ENCODE data around the gene CD46. TPM values are rescaled to one million over a fixed set of nuclear protein-coding genes. Genes with fewer than 3 reads are reported as not detected.
A peak's percentile ranks its signal among the peaks of the same experiment; 100 is the strongest.

The CD46 gene
- total RNA-seq, 1 experiment from 2014 or later, result 116 TPM

DNA sequence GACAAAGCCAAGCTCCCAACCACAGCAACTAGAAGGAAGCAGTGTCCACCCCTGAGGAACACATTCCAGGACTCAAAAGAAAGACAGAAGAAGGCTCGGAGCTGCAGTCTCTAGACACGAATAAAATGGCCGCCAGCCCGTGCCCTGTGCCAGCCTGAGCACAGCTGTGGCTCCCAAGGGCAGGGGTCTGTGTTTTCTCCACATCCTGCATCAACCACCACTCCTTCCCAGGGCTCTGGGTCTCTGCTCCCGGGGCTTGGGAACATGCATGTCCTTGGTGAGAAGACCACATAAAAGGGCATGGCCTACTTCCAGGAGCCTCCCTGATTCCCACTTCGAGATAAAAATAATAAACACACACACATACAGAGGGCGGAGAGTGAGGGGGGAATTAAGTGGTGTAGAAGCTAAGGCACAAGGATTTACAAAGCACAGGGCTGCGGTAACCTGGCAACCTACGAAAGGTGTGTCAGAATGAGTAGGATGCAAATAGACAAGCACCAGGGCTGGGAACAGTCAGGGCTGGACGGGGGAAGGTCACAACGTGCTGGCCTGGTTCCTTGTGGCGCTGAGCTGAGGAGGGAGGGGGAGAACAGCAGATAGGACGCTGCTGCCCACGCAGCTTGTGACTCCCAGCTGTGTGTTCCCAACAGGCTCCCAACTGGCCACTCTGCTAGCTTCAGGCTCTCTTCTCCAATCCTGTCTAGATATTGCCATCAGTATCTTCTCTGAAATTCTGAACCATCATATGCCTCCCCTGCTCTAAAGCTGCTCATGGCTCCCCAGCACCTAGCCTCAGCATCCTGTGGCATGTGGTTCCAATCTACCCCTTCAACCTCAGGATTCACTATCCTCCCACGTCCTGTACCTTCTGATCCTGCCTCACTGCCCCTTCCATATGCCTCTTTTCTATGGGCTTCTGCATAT, 86.6 kb downstream of the CD46 start:
- no peaks in the 10 kb centered on the region for H3F3A ChIP-seq (ENCODE audit: low read length, unreplicated experiment)
- POLR2A ChIA-PET (ENCODE audit: unreplicated experiment), result no interaction called here
- H3K9me2 ChIP-seq (replicated peaks; ENCODE audit: low read length), result no peaks in the 10 kb centered on the region
- H3K79me2 ChIP-seq (ENCODE audit: low read length), result peaks cover 69% of the 10 kb centered on the region
- H2AFZ ChIP-seq (ENCODE audit: low read length), result no peak overlapping the region
- ATAC-seq (peak; percentile 37; the same call in 1 of the 2 replicates), DNase-seq (no peak)
- H3K9me3 ChIP-seq (ENCODE audit: low read length), result no peaks in the 10 kb centered on the region
- CTCF ChIA-PET, result no interaction called here
- no peak for TF ChIP-seq EZH2phosphoT487 (IDR thresholded peaks at IDR 0.05; ENCODE audit: borderline replicate concordance, low read length)
- TF ChIP-seq EZH2 (IDR thresholded peaks at IDR 0.05; ENCODE audit: low read length, unreplicated experiment), result no peak
- TF ChIP-seq CTCF (conservative IDR thresholded peaks at IDR 0.05; ENCODE audit: low read depth, low read length), result no peak
- H3K4me2 ChIP-seq (ENCODE audit: low read length), result no peak overlapping the region
- H3K4me3 ChIP-seq (ENCODE audit: low read length), result no peak overlapping the region
- no peaks in the 10 kb centered on the region for H3K4me1 ChIP-seq (ENCODE audit: insufficient read depth, low read length)
- peaks cover 9% of the 10 kb centered on the region for H3K36me3 ChIP-seq (ENCODE audit: low read depth, low read length)
- no peak overlapping the region for H3K9ac ChIP-seq (ENCODE audit: low read length)
- no peak overlapping the region for H3K27ac ChIP-seq (ENCODE audit: low read length)
- intact Hi-C loops (cut with micrococcal nuclease), result no loop called here
- no peaks in the 10 kb centered on the region; the same call in 1 of the 2 replicates for H4K20me1 ChIP-seq (ENCODE audit: low read length)
- H3K27me3 ChIP-seq (ENCODE audit: low read length), result no peaks in the 10 kb centered on the region
- no TSS peak for BruUV-seq (replicated peaks)

DNA sequence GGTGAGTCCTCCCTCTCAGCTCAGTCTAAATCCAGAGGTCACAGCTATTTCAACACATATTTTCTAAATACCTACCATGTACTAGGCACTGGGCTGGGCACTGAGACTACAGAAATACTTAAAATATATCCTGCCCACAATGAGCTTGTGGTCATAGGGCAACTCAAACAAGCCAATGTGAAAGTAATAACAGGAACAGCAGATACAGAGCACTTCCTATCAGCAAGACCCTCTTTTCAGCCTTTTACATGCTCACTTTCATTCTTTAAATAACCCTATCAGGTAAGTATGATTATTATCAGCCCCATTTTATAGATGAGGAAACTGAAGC, 87.2 kb downstream of the CD46 start:
- TF ChIP-seq EZH2 (IDR thresholded peaks at IDR 0.05; ENCODE audit: low read length, unreplicated experiment), result no peak
- no peak for TF ChIP-seq CTCF (conservative IDR thresholded peaks at IDR 0.05; ENCODE audit: low read depth, low read length)
- TF ChIP-seq EZH2phosphoT487 (IDR thresholded peaks at IDR 0.05; ENCODE audit: borderline replicate concordance, low read length), result no peak
- ATAC-seq, result no peak
- no TSS peak for BruUV-seq (replicated peaks)

DNA sequence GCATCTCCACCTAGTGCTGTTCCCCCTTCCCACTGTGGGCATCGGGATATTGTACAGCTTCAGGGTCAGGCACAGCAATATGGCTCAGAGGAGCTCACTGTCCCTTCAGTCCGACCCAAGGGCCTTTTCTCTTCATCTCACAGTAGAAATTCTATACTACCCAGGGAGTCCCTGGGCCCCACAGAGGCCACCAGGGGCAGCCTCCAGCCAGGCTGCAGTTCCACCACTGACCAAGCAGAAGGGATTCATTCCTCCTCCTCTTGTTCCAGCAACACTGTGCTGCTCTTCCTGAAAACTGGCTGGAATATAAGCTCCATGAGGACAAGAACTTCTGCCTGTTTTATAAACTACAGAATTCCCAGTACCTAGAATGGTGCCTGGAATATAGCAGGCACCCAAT, 88.5 kb downstream of the CD46 start:
- no TSS peak for BruUV-seq (replicated peaks)
- H3K79me2 ChIP-seq (ENCODE audit: low read length), result peaks cover 82% of the 10 kb centered on the region
- no peaks in the 10 kb centered on the region for H3F3A ChIP-seq (ENCODE audit: low read length, unreplicated experiment)
- no peaks in the 10 kb centered on the region; the same call in 1 of the 2 replicates for H4K20me1 ChIP-seq (ENCODE audit: low read length)
- no peaks in the 10 kb centered on the region for H3K9me3 ChIP-seq (ENCODE audit: low read length)
- ATAC-seq, result peak; percentile 59
- H3K27me3 ChIP-seq (ENCODE audit: low read length), result no peaks in the 10 kb centered on the region
- H3K9ac ChIP-seq (ENCODE audit: low read length), result no peak overlapping the region
- intact Hi-C loops (cut with micrococcal nuclease), result no loop called here
- peaks cover 5% of the 10 kb centered on the region; the same call in 1 of the 2 replicates for H3K36me3 ChIP-seq (ENCODE audit: low read depth, low read length)
- no peak overlapping the region for H2AFZ ChIP-seq (ENCODE audit: low read length)
- H3K9me2 ChIP-seq (replicated peaks; ENCODE audit: low read length), result no peaks in the 10 kb centered on the region
- H3K4me3 ChIP-seq (ENCODE audit: low read length), result no peak overlapping the region
- peak; percentile 24; the same call in 1 of the 2 replicates for TF ChIP-seq CTCF (conservative IDR thresholded peaks at IDR 0.05; ENCODE audit: low read depth, low read length)
- no peak for TF ChIP-seq EZH2phosphoT487 (IDR thresholded peaks at IDR 0.05; ENCODE audit: borderline replicate concordance, low read length)
- no peak for TF ChIP-seq EZH2 (IDR thresholded peaks at IDR 0.05; ENCODE audit: low read length, unreplicated experiment)
- H3K4me2 ChIP-seq (ENCODE audit: low read length), result no peak overlapping the region
- no peak for DNase-seq
- POLR2A ChIA-PET (ENCODE audit: unreplicated experiment), result interaction anchor here (0.5 kb wide), 1 partner anchor 29 kb away, joined by 3 read pairs; no protein-coding TSS in a partner anchor
- H3K4me1 ChIP-seq (ENCODE audit: insufficient read depth, low read length), result no peaks in the 10 kb centered on the region
- CTCF ChIA-PET, result no interaction called here
- H3K27ac ChIP-seq (ENCODE audit: low read length), result no peak overlapping the region

More for the DNA sequence above, 87.2 kb downstream of the CD46 start:
- Histone ChIP-seq H3K79me2 (ENCODE audit: low read length) (peaks cover 72% of the 10 kb centered on the region), H3K36me3 (ENCODE audit: low read depth, low read length) (peaks cover 9% of the 10 kb centered on the region), H3K4me2 (ENCODE audit: low read length) (no peak overlapping the region), H3K9me2 (replicated peaks; ENCODE audit: low read length) (no peaks in the 10 kb centered on the region), H3K9me3 (ENCODE audit: low read length) (no peaks in the 10 kb centered on the region), H4K20me1 (ENCODE audit: low read length) (no peaks in the 10 kb centered on the region; the same call in 1 of the 2 replicates), H3F3A (ENCODE audit: low read length, unreplicated experiment) (no peaks in the 10 kb centered on the region), H3K9ac (ENCODE audit: low read length) (no peak overlapping the region), H3K27me3 (ENCODE audit: low read length) (no peaks in the 10 kb centered on the region), H2AFZ (ENCODE audit: low read length) (no peak overlapping the region), H3K4me3 (ENCODE audit: low read length) (no peak overlapping the region), H3K4me1 (ENCODE audit: insufficient read depth, low read length) (no peaks in the 10 kb centered on the region), H3K27ac (ENCODE audit: low read length) (no peak overlapping the region)
- DNase-seq, result no peak
- ChIA-PET POLR2A (ENCODE audit: unreplicated experiment) (no interaction called here), CTCF (no interaction called here)
- intact Hi-C loops (cut with micrococcal nuclease), result no loop called here

Measured in PC-3 (cell line).